ENCODE measurements around the gene DNASE2. TPM values are rescaled to one million over a fixed set of nuclear protein-coding genes. Genes with fewer than 3 reads are reported as not detected.
A peak's percentile ranks its signal among the peaks of the same experiment; 100 is the strongest.

DNASE2 gene
- polyA plus RNA-seq, 3 donors = 38.8 to 91.6 (median 44.8) TPM

DNA sequence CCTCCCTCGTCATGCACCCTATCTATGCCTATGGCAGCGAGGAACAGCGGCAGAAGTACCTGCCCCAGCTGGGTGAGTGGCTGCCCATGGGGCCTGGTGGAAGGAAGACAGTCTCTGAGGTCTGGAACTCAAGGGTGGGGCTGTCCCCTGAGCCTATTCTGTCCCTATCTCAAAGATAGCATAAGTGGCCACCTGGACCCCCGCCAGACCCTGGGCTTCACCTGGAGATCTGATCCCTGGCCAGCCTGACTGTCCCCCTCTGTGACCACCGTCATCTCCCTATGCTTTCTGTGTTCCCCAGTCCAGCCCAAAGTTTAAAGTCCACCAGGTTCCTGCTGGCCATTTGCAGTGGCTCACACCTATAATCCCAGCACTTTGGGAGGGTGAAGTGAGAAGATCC, 12.3 kb upstream of the DNASE2 start:
- H3K79me2 ChIP-seq (ENCODE audit: insufficient read depth, low read length) = peaks cover 11% of the 10 kb centered on the region
- no peak overlapping the region for H3K4me2 ChIP-seq (replicated peaks; ENCODE audit: extremely low read depth, low read length, poor library complexity, severe bottlenecking)
- TF ChIP-seq, protein P1, sequence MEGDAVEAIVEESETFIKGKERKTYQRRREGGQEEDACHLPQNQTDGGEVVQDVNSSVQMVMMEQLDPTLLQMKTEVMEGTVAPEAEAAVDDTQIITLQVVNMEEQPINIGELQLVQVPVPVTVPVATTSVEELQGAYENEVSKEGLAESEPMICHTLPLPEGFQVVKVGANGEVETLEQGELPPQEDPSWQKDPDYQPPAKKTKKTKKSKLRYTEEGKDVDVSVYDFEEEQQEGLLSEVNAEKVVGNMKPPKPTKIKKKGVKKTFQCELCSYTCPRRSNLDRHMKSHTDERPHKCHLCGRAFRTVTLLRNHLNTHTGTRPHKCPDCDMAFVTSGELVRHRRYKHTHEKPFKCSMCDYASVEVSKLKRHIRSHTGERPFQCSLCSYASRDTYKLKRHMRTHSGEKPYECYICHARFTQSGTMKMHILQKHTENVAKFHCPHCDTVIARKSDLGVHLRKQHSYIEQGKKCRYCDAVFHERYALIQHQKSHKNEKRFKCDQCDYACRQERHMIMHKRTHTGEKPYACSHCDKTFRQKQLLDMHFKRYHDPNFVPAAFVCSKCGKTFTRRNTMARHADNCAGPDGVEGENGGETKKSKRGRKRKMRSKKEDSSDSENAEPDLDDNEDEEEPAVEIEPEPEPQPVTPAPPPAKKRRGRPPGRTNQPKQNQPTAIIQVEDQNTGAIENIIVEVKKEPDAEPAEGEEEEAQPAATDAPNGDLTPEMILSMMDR (IDR thresholded peaks at IDR 0.05) = no peak
- no peak overlapping the region for H3K4me3 ChIP-seq (replicated peaks in 1 of 3; ENCODE audit: low read depth in 2 of 3, low read length in 3 of 3)
- no peaks in the 10 kb centered on the region for H3K9me3 ChIP-seq (replicated peaks in 1 of 2; ENCODE audit: control insufficient read depth in 1 of 2, insufficient read depth in 1 of 2, low read length in 2 of 2)
- intact Hi-C loops (cut with micrococcal nuclease) = loop anchor here in 1 of 2 donors (5.0 kb wide), 1 partner anchor 39 kb away; the partner anchor contains the start of gene FARSA
- H3K36me3 ChIP-seq (replicated peaks in 1 of 2; ENCODE audit: control insufficient read depth in 1 of 2, insufficient read depth in 2 of 2, low read length in 2 of 2) = peaks cover 38 to 50% of the 10 kb centered on the region in 2 donors
- no peak overlapping the region for H2AFZ ChIP-seq (ENCODE audit: insufficient read depth, low read depth, low read length, poor library complexity, severe bottlenecking)
- no peaks in the 10 kb centered on the region for H3K27me3 ChIP-seq (ENCODE audit: control insufficient read depth in 2 of 2, insufficient read depth in 2 of 2, low read length in 2 of 2)
- H3K4me1 ChIP-seq (ENCODE audit: control insufficient read depth in 1 of 2, insufficient read depth in 2 of 2, low read length in 2 of 2) = peaks cover 16 to 20% of the 10 kb centered on the region in 2 donors
- Mint-ChIP-seq H3K4me1 (peaks cover 19% of the 10 kb centered on the region), H3K27ac (peak overlapping the region in 3 of 7 donors; percentile 4 to 36 (median 31)), H3K9me3 (no peaks in the 10 kb centered on the region), H3K36me3 (peaks cover 40 to 52% of the 10 kb centered on the region in 2 donors), H3K4me3 (no peak overlapping the region), H3K27me3 (ENCODE audit: low read depth in 3 of 3) (peaks cover 0 to 4% (median 0%) of the 10 kb centered on the region in 3 donors)
- H4K20me1 ChIP-seq (ENCODE audit: insufficient read depth, low read length) = peaks cover 6% of the 10 kb centered on the region
- no peak for DNase-seq
- no peak overlapping the region for H3K27ac ChIP-seq (ENCODE audit: low read depth in 1 of 2, low read length in 2 of 2)
- no peak overlapping the region for H3K9ac ChIP-seq (ENCODE audit: insufficient read depth, low read length, poor library complexity, severe bottlenecking)
- 100% methylated on average over 1 of the region's 5 CpGs for WGBS (ENCODE audit: insufficient coverage)

DNA sequence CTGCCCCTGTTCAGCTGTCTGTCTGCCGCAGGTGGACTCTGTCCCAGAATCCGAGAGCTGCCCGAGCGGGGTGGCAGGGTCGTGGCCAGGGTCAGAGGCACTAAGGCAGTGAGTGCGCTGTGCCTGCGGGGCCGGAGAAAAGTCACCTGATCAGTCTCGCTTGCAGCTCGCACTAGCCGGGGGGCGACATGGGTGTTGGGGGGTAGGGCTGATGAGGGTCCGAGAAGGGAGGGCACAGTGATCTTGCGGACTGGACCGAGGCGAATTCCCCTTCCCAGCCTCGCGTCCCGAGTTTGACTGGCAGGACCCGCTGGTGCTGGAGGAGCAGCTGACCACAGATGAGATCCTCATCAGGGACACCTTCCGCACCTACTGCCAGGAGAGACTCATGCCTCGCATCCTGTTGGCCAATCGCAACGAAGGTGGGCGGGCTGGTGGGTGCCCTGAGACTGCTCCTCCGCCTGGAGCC, 10.3 kb upstream of the DNASE2 start:
- WGBS (ENCODE audit: insufficient coverage) = 15% methylated on average over 20 of the region's 26 CpGs
- Mint-ChIP-seq H3K36me3 (peaks cover 26 to 32% of the 10 kb centered on the region in 2 donors), H3K4me3 (peak overlapping the region; percentile 89 to 94), H3K9me3 (no peaks in the 10 kb centered on the region), H3K27me3 (ENCODE audit: low read depth in 3 of 3) (peaks cover 2 to 10% (median 5%) of the 10 kb centered on the region in 3 donors), H3K27ac (peak overlapping the region; percentile 80 to 94 (median 89)), H3K4me1 (peaks cover 19% of the 10 kb centered on the region)
- TF ChIP-seq, protein P1 (IDR thresholded peaks at IDR 0.05) = no peak
- Histone ChIP-seq H3K4me2 (replicated peaks; ENCODE audit: extremely low read depth, low read length, poor library complexity, severe bottlenecking) (peak overlapping the region; percentile 90), H3K79me2 (ENCODE audit: insufficient read depth, low read length) (peaks cover 11% of the 10 kb centered on the region), H3K9me3 (replicated peaks in 1 of 2; ENCODE audit: control insufficient read depth in 1 of 2, insufficient read depth in 1 of 2, low read length in 2 of 2) (no peaks in the 10 kb centered on the region), H3K9ac (ENCODE audit: insufficient read depth, low read length, poor library complexity, severe bottlenecking) (peak overlapping the region; percentile 59), H3K36me3 (replicated peaks in 1 of 2; ENCODE audit: control insufficient read depth in 1 of 2, insufficient read depth in 2 of 2, low read length in 2 of 2) (peaks cover 22 to 32% of the 10 kb centered on the region in 2 donors), H2AFZ (ENCODE audit: insufficient read depth, low read depth, low read length, poor library complexity, severe bottlenecking) (peak overlapping the region; percentile 81), H3K27me3 (ENCODE audit: control insufficient read depth in 2 of 2, insufficient read depth in 2 of 2, low read length in 2 of 2) (no peaks in the 10 kb centered on the region), H3K4me1 (ENCODE audit: control insufficient read depth in 1 of 2, insufficient read depth in 2 of 2, low read length in 2 of 2) (peaks cover 16 to 20% of the 10 kb centered on the region in 2 donors), H3K4me3 (replicated peaks in 1 of 3; ENCODE audit: low read depth in 2 of 3, low read length in 3 of 3) (peak overlapping the region; percentile 39 to 88 (median 75)), H4K20me1 (ENCODE audit: insufficient read depth, low read length) (peaks cover 6% of the 10 kb centered on the region), H3K27ac (ENCODE audit: low read depth in 1 of 2, low read length in 2 of 2) (peak overlapping the region; percentile 33 to 78)
- no peak for DNase-seq
- intact Hi-C loops (cut with micrococcal nuclease) = loop anchor here in 1 of 2 donors (5.0 kb wide), 1 partner anchor 41 kb away; the partner anchor contains the start of gene FARSA
